ENCODE data around the gene ARHGEF7. TPM values are rescaled to one million over a fixed set of nuclear protein-coding genes. Genes with fewer than 3 reads are reported as not detected.

The ARHGEF7 gene
- total RNA-seq, 3 donors from 2014 or later: 55.3 to 82.5 (median 62.6) TPM

DNA sequence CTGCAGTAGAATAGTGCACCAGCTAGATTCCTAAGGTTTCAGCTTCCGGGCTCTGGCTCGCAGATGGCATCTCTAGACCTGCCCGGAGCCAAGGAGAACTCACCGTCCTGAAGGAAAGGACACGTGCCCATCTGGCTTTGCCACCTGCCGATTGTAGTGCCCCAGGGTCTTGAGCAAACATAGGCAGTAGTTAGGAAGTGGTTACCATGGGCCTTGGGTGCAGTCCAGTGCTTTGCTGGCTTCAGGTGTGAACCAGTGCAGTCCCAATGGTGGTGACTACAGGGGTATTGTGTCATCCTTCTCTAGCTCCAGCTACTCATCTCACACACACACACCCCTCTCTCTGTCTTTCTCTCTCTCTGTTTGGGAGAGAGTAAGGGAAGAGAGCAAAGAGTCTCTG is 143.9 kb downstream of the ARHGEF7 start:
- no peaks in the 10 kb centered on the region for H3K36me3 ChIP-seq (ENCODE audit: low read depth)
- DNase-seq (no peak), ATAC-seq (no peak)
- intact Hi-C loops (cut with DNase I, micrococcal nuclease): no loop called here
- H3K9me3 ChIP-seq: no peaks in the 10 kb centered on the region
- H3K4me3 ChIP-seq: no peak overlapping the region
- H3K4me1 ChIP-seq (ENCODE audit: low read depth): no peaks in the 10 kb centered on the region
- TF ChIP-seq, protein P1, sequence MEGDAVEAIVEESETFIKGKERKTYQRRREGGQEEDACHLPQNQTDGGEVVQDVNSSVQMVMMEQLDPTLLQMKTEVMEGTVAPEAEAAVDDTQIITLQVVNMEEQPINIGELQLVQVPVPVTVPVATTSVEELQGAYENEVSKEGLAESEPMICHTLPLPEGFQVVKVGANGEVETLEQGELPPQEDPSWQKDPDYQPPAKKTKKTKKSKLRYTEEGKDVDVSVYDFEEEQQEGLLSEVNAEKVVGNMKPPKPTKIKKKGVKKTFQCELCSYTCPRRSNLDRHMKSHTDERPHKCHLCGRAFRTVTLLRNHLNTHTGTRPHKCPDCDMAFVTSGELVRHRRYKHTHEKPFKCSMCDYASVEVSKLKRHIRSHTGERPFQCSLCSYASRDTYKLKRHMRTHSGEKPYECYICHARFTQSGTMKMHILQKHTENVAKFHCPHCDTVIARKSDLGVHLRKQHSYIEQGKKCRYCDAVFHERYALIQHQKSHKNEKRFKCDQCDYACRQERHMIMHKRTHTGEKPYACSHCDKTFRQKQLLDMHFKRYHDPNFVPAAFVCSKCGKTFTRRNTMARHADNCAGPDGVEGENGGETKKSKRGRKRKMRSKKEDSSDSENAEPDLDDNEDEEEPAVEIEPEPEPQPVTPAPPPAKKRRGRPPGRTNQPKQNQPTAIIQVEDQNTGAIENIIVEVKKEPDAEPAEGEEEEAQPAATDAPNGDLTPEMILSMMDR (IDR thresholded peaks at IDR 0.05): no peak

DNA sequence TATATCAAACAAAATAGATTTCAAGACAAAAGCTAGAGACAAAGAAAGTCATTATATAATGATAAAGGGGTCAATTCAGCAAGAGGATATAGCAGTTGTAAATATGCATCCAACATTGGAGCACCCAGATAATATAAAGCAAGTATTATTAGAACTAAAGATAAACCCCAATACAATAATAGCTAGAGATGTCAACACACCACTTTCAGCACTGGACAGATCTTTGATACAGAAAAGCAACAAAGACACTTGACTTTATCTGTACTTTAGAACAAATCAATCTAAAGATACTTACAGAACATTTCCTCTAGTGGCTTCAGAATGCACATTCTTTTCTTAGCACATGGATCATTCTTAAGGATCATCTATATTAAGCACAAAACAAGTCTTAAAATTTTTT is 146.2 kb downstream of the ARHGEF7 start:
- TF ChIP-seq, protein P1 (IDR thresholded peaks at IDR 0.05): no peak
- Histone ChIP-seq H3K4me3 (no peak overlapping the region), H3K36me3 (ENCODE audit: low read depth) (no peaks in the 10 kb centered on the region), H3K4me1 (ENCODE audit: low read depth) (no peaks in the 10 kb centered on the region), H3K9me3 (no peaks in the 10 kb centered on the region)
- intact Hi-C loops (cut with DNase I, micrococcal nuclease): no loop called here
- ATAC-seq (no peak), DNase-seq (no peak)

DNA sequence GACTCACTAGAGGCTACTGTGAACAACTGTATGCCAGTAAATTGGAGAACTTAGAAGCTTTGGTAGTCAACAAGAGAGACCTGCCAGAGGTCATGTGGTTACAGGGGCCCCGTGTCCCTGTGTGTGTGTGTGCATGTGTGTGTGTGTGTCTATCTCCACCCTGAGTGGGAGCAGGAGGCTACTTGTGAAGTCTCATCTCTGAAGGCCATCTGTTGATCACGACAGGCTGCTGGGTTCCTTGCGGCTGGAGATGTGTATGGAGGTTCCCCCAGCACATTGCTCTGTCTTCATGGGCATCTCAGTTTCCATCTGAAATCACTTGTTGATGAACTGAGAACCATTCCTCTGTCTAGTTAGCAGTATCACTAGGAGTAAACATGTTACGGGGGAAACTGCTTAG is 147.2 kb downstream of the ARHGEF7 start:
- H3K9me3 ChIP-seq: no peaks in the 10 kb centered on the region
- no peak for ATAC-seq
- H3K36me3 ChIP-seq (ENCODE audit: low read depth): no peaks in the 10 kb centered on the region
- no peak for DNase-seq
- intact Hi-C loops (cut with DNase I, micrococcal nuclease): no loop called here
- H3K4me3 ChIP-seq: no peak overlapping the region
- no peaks in the 10 kb centered on the region for H3K4me1 ChIP-seq (ENCODE audit: low read depth)
- TF ChIP-seq, protein P1 (IDR thresholded peaks at IDR 0.05): no peak

DNA sequence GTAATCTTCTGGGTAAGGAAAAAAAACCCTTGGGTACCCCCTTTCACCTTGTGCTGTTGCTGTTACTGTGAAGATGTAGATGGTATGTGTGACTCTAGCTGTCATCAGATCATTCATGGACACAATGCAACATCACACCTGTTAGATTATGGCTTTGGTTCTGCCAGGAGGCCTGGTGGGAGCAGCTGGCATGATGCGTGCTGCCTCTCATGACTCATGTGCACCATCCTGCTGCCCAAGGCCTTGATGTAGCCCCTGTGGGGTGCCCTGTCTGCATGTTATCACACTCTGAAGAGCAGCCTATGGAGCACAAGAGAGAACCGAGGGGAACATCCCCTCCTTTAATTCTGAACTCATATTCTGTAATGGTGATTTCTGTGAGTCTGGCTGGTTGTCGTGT is 147.6 kb downstream of the ARHGEF7 start:
- TF ChIP-seq, protein P1 (IDR thresholded peaks at IDR 0.05): no peak
- DNase-seq: no peak
- no peaks in the 10 kb centered on the region for H3K4me1 ChIP-seq (ENCODE audit: low read depth)
- no peaks in the 10 kb centered on the region for H3K9me3 ChIP-seq
- intact Hi-C loops (cut with DNase I, micrococcal nuclease): no loop called here
- ATAC-seq: no peak
- H3K4me3 ChIP-seq: no peak overlapping the region
- no peaks in the 10 kb centered on the region for H3K36me3 ChIP-seq (ENCODE audit: low read depth)

DNA sequence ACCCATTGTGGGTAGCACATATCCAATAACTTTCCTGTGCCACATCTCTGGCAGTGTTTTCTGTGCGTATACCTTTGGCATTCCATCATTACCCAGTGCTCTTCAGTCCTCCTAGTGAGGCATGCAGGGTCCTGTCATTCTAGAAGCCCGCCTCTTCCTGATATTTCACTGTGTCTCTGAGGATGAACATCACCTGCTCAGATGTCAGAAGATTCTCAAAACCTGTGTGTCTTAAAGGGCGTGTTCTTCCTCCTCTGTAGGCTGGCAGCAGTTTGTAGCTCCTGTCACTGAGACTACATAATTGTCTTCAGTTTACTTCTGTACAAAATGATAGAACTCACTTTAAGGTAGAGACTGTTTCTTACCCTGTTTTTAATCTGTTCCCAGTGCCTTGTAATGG is 148.5 kb downstream of the ARHGEF7 start:
- intact Hi-C loops (cut with DNase I, micrococcal nuclease): no loop called here
- Histone ChIP-seq H3K9me3 (no peaks in the 10 kb centered on the region), H3K4me1 (ENCODE audit: low read depth) (no peaks in the 10 kb centered on the region), H3K36me3 (ENCODE audit: low read depth) (no peaks in the 10 kb centered on the region), H3K4me3 (no peak overlapping the region)
- ATAC-seq (no peak), DNase-seq (no peak)
- TF ChIP-seq, protein P1 (IDR thresholded peaks at IDR 0.05): no peak

DNA sequence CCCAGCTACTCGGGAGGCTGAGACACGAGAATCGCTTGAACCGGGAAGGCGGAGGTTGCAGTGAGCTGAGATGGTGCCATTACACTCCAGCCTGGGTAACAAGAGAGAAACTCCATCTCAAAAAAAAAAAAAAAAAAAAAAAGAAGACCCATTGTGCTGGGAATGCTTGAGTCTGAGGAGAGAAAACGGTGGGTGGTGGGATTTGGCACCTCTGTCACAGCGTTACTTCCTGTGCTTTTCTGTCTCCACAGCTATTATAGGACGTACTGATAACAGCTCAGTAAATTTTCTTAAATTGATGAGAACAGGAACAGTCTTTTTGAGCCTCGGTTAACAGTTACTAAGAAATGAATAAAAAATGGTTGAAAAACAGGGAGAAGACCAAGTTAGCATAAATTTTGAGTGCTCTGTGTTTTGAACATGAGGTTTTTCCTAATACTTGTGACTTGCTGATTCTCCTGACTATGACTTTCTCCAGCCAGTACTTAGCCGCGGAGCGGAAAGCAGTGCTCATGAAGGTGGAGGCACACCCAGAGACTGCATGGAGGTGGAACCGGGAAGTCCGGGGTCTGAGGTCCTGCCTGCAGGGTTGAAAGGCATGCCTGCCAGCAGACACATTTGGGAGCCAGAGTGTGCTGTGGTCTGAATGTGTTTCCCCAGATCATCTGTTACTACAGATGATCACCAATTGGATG is 150.0 kb downstream of the ARHGEF7 start:
- ATAC-seq: no peak
- Histone ChIP-seq H3K4me1 (ENCODE audit: low read depth) (no peaks in the 10 kb centered on the region), H3K4me3 (no peak overlapping the region), H3K36me3 (ENCODE audit: low read depth) (no peaks in the 10 kb centered on the region), H3K9me3 (no peaks in the 10 kb centered on the region)
- intact Hi-C loops (cut with DNase I, micrococcal nuclease): no loop called here
- TF ChIP-seq, protein P1 (IDR thresholded peaks at IDR 0.05): no peak
- DNase-seq: no peak

Data from mucosa of descending colon (tissue), 3 donors.